HepG2 (cell line): ENCODE results near the gene OST4. TPM values are rescaled to one million over a fixed set of nuclear protein-coding genes. Genes with fewer than 3 reads are reported as not detected.

Source experiments
- ARHGAP35 ChIP-seq: sonication (generic); formaldehyde crosslinking; IDR thresholded peaks from 2 replicates; pipeline ENCODE4 v1.9.0; 2022; ENCODE audit warnings: mild to moderate bottlenecking, inconsistent platforms, moderate library complexity, missing genetic modification reagents, borderline replicate concordance
- ATF5 ChIP-seq: sonication (generic); formaldehyde crosslinking; IDR thresholded peaks from 2 replicates; pipeline ENCODE4 v1.4.0; 2020; ENCODE audit warnings: mild to moderate bottlenecking, low read depth, missing genetic modification reagents
- HOXA5 ChIP-seq: sonication (generic); formaldehyde crosslinking; IDR thresholded peaks from 2 replicates; pipeline ENCODE4 v1.4.0; 2020; ENCODE audit warnings: missing genetic modification reagents
- KDM4B ChIP-seq: sonication (generic); formaldehyde crosslinking; IDR thresholded peaks from 2 replicates; pipeline ENCODE4 v1.4.0; 2020; ENCODE audit warnings: missing genetic modification reagents
- MTERF4 ChIP-seq: sonication (generic); formaldehyde crosslinking; IDR thresholded peaks from 2 replicates; pipeline ENCODE4 v1.8.0; 2023; ENCODE audit warnings: mild to moderate bottlenecking, missing genetic modification reagents
- NFYC ChIP-seq: IDR thresholded peaks from 2 replicates; pipeline ENCODE4 v1.6.1; 2016; ENCODE audit warnings: missing genetic modification reagents, missing compliant biosample characterization
- PHF20 ChIP-seq: sonication (generic); formaldehyde crosslinking; IDR thresholded peaks from 2 replicates; pipeline ENCODE4 v1.5.0; 2020; ENCODE audit warnings: mild to moderate bottlenecking, missing genetic modification reagents
- RBFOX2 ChIP-seq: fragments of 200-400 bp; formaldehyde crosslinking; IDR thresholded peaks from 2 replicates; pipeline ENCODE4 v1.6.1; 2017; ENCODE audit warnings: low read depth, mild to moderate bottlenecking, low read length
- SMAD9 ChIP-seq: sonication (generic); formaldehyde crosslinking; IDR thresholded peaks from 2 replicates; pipeline ENCODE4 v1.5.1; 2020; ENCODE audit warnings: mild to moderate bottlenecking, missing genetic modification reagents
- U2AF2 ChIP-seq: fragments of 200-400 bp; formaldehyde crosslinking; IDR thresholded peaks from 2 replicates; pipeline ENCODE4 v1.6.1; 2017; ENCODE audit warnings: low read depth, mild to moderate bottlenecking, low read length
- ZFX ChIP-seq: sonication (generic); formaldehyde crosslinking; IDR thresholded peaks from 2 replicates; pipeline ENCODE4 v1.4.0; 2020; ENCODE audit warnings: mild to moderate bottlenecking, low read depth, missing genetic modification reagents, moderate library complexity
- ZNF468 ChIP-seq: sonication (generic); formaldehyde crosslinking; IDR thresholded peaks from 2 replicates; pipeline ENCODE4 v1.8.0; 2022; ENCODE audit warnings: mild to moderate bottlenecking, moderate library complexity, missing genetic modification reagents
- ZNF503 ChIP-seq: sonication (generic); formaldehyde crosslinking; IDR thresholded peaks from 2 replicates; pipeline ENCODE4 v1.4.0; 2020; ENCODE audit warnings: missing genetic modification reagents
- ZNF549 ChIP-seq: sonication (generic); formaldehyde crosslinking; IDR thresholded peaks from 2 replicates; pipeline ENCODE4 v1.5.0; 2020; ENCODE audit warnings: missing genetic modification reagents
- ZNF720 ChIP-seq: sonication (generic); formaldehyde crosslinking; IDR thresholded peaks from 2 replicates; pipeline ENCODE4 v1.4.0; 2020; ENCODE audit warnings: missing genetic modification reagents
- ZNF737 ChIP-seq: sonication (generic); formaldehyde crosslinking; IDR thresholded peaks from 2 replicates; pipeline ENCODE4 v1.5.0; 2020; ENCODE audit warnings: missing genetic modification reagents, mild to moderate bottlenecking, borderline replicate concordance
- ZNF75D ChIP-seq: sonication (generic); formaldehyde crosslinking; IDR thresholded peaks from 2 replicates; pipeline ENCODE4 v1.8.1; 2023; ENCODE audit warnings: missing genetic modification reagents, mild to moderate bottlenecking, borderline replicate concordance
- polyA plus RNA-seq, 8 experiments: library from polyadenylated mRNA; depleted of rRNA in 3 of 8; stranded (reverse) in 7 of 8; unstranded in 1 of 8; fragments of >200 nt; fragmentation: Illumina TruSeq in 4 of 8; extraction: Trizol in 4 of 8; gene quantifications; 2 replicates each; pipeline versions ENCODE4 v1.2.1 to v1.2.3, GENCODE V29; 2011 to 2016; ENCODE audit warnings: low read depth in 4 of 8, missing spikeins in 1 of 8, mixed read lengths in 1 of 8; ENCODE audit not compliant: insufficient read depth in 1 of 8
- total RNA-seq, 5 experiments: library from RNA; depleted of rRNA; stranded (reverse); fragments of >200 nt; fragmentation: Illumina TruSeq; extraction: Trizol; gene quantifications; 2 replicates each; pipeline ENCODE4 v1.2.3, GENCODE V29; 2016; ENCODE audit warnings: low read depth in 1 of 5
- TF ChIP-seq, protein P1 (sequence below): sonication (generic); formaldehyde crosslinking; IDR thresholded peaks from 2 replicates; pipeline ENCODE4 v1.8.0; 2022; ENCODE audit warnings: low read depth, missing genetic modification reagents
- TF ChIP-seq, protein P2 (sequence below), 2 experiments: IDR thresholded peaks; 2 replicates each; pipeline ENCODE4 v1.6.1; 2011 to 2012; ENCODE audit warnings: low read length in 2 of 2, borderline replicate concordance in 1 of 2, low read depth in 1 of 2, mild to moderate bottlenecking in 1 of 2, moderate library complexity in 1 of 2
- TF ChIP-seq, protein P3 (sequence below): IDR thresholded peaks from 2 replicates; pipeline ENCODE4 v1.6.1; 2012; ENCODE audit warnings: inconsistent platforms

OST4 gene
- total and polyA plus RNA-seq, 2 of the 13 experiments (the other 11 are each of a cell fraction or from before 2014, with no cell fraction given) = 498 to 584 TPM

DNA sequence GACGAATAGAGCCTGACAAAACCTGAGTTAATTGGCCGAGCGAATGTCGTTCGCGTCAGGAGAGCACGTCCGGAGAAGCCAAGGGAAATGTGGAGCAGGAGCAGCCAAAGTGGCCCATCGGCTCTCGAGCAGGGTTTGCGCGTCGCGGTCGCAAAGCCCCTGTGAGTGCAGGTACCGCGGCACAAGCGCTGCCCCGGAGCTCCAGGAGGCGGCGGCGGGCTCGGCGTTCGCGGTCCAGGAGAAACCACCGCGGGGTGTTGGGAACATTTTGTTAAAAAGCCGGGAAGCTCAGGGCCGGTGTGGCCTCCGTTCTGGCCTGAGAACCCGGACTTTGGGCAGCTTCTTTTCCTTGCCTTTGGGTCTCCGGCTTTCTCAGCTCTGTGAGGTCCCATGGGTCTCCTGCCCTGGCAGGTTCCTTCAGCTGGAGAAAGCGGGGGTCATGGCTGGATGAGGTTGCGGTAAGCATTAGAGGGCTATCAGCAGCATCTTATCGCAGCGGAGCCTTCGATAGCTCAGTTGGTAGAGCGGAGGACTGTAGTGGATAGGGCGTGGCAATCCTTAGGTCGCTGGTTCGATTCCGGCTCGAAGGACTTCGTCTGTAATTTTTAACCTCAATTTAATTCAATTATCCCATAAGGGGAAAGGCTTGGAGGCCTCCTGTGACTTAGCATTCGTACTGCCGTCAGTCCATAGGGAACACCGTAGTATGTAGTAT, 21.0 kb downstream of the OST4 start (continued):
- peak; percentile 16; the same call in 1 of the 2 replicates for TF ChIP-seq MTERF4 (CRISPR knock-in tag)
- peak; percentile 74 for TF ChIP-seq RBFOX2
- peak; percentile 21 for TF ChIP-seq ARHGAP35 (CRISPR knock-in tag)
- TF ChIP-seq PHF20 (CRISPR knock-in tag) = no peak; the same call in none of the 2 replicates
- TF ChIP-seq, protein P1, sequence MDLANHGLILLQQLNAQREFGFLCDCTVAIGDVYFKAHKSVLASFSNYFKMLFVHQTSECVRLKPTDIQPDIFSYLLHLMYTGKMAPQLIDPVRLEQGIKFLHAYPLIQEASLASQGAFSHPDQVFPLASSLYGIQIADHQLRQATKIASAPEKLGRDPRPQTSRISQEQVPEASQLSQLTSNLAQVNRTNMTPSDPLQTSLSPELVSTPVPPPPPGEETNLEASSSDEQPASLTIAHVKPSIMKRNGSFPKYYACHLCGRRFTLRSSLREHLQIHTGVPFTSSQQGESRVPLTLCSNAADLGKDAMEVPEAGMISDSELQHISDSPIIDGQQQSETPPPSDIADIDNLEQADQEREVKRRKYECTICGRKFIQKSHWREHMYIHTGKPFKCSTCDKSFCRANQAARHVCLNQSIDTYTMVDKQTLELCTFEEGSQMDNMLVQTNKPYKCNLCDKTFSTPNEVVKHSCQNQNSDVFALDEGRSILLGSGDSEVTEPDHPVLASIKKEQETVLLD = peak; percentile 57; the same call in 1 of the 2 replicates
- TF ChIP-seq SMAD9 (CRISPR knock-in tag) = 0 out of 2 replicates have a peak, but pooled peaks have one; percentile 44
- no peak for TF ChIP-seq NFYC (CRISPR knock-in tag)
- TF ChIP-seq U2AF2 = no peak
- peak; percentile 79; the same call in 1 of the 2 replicates for TF ChIP-seq ZNF737 (CRISPR knock-in tag)
- TF ChIP-seq ZNF503 (CRISPR knock-in tag) = peak; percentile 66
- peak; percentile 86 for TF ChIP-seq ZFX (CRISPR knock-in tag)
- TF ChIP-seq ZNF75D = peak; percentile 95
- TF ChIP-seq KDM4B (CRISPR knock-in tag) = no peak
- TF ChIP-seq ZNF720 (CRISPR knock-in tag) = 0 out of 2 replicates have a peak, but pooled peaks have one; percentile 52
- no peak for TF ChIP-seq ZNF549 (CRISPR knock-in tag)
- no peak for TF ChIP-seq ATF5 (CRISPR knock-in tag)
- TF ChIP-seq ZNF468 (CRISPR knock-in tag) = no peak; the same call in 1 of the 2 replicates
- TF ChIP-seq, protein P2, sequence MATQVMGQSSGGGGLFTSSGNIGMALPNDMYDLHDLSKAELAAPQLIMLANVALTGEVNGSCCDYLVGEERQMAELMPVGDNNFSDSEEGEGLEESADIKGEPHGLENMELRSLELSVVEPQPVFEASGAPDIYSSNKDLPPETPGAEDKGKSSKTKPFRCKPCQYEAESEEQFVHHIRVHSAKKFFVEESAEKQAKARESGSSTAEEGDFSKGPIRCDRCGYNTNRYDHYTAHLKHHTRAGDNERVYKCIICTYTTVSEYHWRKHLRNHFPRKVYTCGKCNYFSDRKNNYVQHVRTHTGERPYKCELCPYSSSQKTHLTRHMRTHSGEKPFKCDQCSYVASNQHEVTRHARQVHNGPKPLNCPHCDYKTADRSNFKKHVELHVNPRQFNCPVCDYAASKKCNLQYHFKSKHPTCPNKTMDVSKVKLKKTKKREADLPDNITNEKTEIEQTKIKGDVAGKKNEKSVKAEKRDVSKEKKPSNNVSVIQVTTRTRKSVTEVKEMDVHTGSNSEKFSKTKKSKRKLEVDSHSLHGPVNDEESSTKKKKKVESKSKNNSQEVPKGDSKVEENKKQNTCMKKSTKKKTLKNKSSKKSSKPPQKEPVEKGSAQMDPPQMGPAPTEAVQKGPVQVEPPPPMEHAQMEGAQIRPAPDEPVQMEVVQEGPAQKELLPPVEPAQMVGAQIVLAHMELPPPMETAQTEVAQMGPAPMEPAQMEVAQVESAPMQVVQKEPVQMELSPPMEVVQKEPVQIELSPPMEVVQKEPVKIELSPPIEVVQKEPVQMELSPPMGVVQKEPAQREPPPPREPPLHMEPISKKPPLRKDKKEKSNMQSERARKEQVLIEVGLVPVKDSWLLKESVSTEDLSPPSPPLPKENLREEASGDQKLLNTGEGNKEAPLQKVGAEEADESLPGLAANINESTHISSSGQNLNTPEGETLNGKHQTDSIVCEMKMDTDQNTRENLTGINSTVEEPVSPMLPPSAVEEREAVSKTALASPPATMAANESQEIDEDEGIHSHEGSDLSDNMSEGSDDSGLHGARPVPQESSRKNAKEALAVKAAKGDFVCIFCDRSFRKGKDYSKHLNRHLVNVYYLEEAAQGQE (IDR thresholded peaks at IDR 0.05; ENCODE audit: borderline replicate concordance in 1 of 2, low read depth in 1 of 2, low read length in 2 of 2) = 0 out of 4 replicates have a peak, but pooled peaks of 1 of the 2 experiments have one; percentile 2
- TF ChIP-seq HOXA5 = no peak; the same call in 1 of the 2 replicates
- TF ChIP-seq, protein P3, sequence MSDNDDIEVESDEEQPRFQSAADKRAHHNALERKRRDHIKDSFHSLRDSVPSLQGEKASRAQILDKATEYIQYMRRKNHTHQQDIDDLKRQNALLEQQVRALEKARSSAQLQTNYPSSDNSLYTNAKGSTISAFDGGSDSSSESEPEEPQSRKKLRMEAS = peak; percentile 74
